Vagina (tissue), 2 donors: Measurements from ENCODE around the gene HES5. TPM values are rescaled to one million over a fixed set of nuclear protein-coding genes. Genes with fewer than 3 reads are reported as not detected.
A peak's percentile ranks its signal among the peaks of the same experiment; 100 is the strongest.
"Not testable (repeated sequence)": the region's sequence is repeated elsewhere in the genome, so short reads cannot be mapped to it uniquely, and the experiment has no call there.

Source experiments
- DNase-seq, 2 donors: peaks; one replicate each; pipeline ENCODE4 v3.0.0-alpha.2; 2017; ENCODE audit errors: extremely low spot score in 2 of 2
- H3K27ac ChIP-seq: fragments of 200-600 bp; sonication (generic); one replicate; pipeline ENCODE4 v1.5.1; 2019
- H3K27me3 ChIP-seq: fragments of 200-600 bp; sonication (generic); one replicate; pipeline ENCODE4 v1.5.1; 2019
- H3K36me3 ChIP-seq, 2 donors: fragments of 200-600 bp; sonication (generic); one replicate each; pipeline ENCODE4 v1.5.1; 2017 to 2019
- H3K4me1 ChIP-seq: fragments of 200-600 bp; sonication (generic); one replicate; pipeline ENCODE4 v1.5.1; 2019
- H3K4me3 ChIP-seq, 2 donors: fragments of 200-600 bp; sonication (generic); 1 replicate in 1 of 2; 2 replicates in 1 of 2; pipeline ENCODE4 v1.5.1; 2016 to 2019
- H3K9me3 ChIP-seq: fragments of 200-600 bp; sonication (generic); one replicate; pipeline ENCODE4 v1.5.1; 2019
- CTCF ChIP-seq, 3 experiments: fragments of 450-650 bp in 2 of 3; fragments of 200-600 bp in 1 of 3; sonication (generic) in 1 of 3; IDR thresholded peaks; one replicate each; pipeline ENCODE4 v1.5.1; 2017 to 2019; ENCODE audit warnings: antibody characterized with exemption in 3 of 3, mild to moderate bottlenecking in 2 of 3, moderate library complexity in 2 of 3
- POLR2A ChIP-seq, 2 donors: fragments of 450-650 bp; IDR thresholded peaks; one replicate each; pipeline ENCODE4 v1.6.1; 2017; ENCODE audit warnings: antibody characterized with exemption in 2 of 2, mild to moderate bottlenecking in 2 of 2, moderate library complexity in 2 of 2
- POLR2AphosphoS5 ChIP-seq, 2 donors: sonication (generic); formaldehyde crosslinking; IDR thresholded peaks; one replicate each; pipeline ENCODE4 v1.9.0; 2017; ENCODE audit warnings: antibody characterized with exemption in 2 of 2, mild to moderate bottlenecking in 2 of 2, low read depth in 1 of 2; ENCODE audit not compliant: insufficient read depth in 1 of 2
- intact Hi-C: fragments of 100-400 bp; cut with DNase I; formaldehyde crosslinking; loops from one replicate; pipeline ENCODE4 v1.15.1; 2023
- total RNA-seq: library from RNA; depleted of rRNA; stranded (reverse); fragments of >200 nt; gene quantifications from one replicate; pipeline ENCODE4 v1.2.3, GENCODE V29; 2016

The HES5 gene
- total RNA-seq = not detected

- Histone ChIP-seq H3K4me1 (peaks cover 78% of the 10 kb centered on the region), H3K27me3 (no peaks in the 10 kb centered on the region), H3K9me3 (no peaks in the 10 kb centered on the region), H3K4me3 (peak within 1 kb of the TSS; percentile 39 to 46), H3K27ac (peak within 1 kb of the TSS; percentile 27), H3K36me3 (no peaks in the 10 kb centered on the region)
- intact Hi-C loops = loop anchor here (5.0 kb wide), 1 partner anchor 118 kb away; the partner anchor contains the start of gene PEX10
- TF ChIP-seq POLR2A (IDR thresholded peaks at IDR 0.05) (no peak), CTCF (IDR thresholded peaks at IDR 0.05) (no peak), POLR2AphosphoS5 (IDR thresholded peaks at IDR 0.05; ENCODE audit: insufficient read depth in 1 of 2, low read depth in 1 of 2) (no peak)
- no peak for DNase-seq
Measured at GRCh38 chr1:2529784-2530512, at the start of gene HES5. Gene HES5, minus strand, starts transcription at chr1:2530263. Its CDS starts 99 bp downstream, at chr1:2530164.

- intact Hi-C loops = no loop called here
- Histone ChIP-seq H3K36me3 (no peaks in the 10 kb centered on the region), H3K27me3 (no peaks in the 10 kb centered on the region), H3K27ac (peak overlapping the region; percentile 56), H3K4me1 (peaks cover 9% of the 10 kb centered on the region), H3K9me3 (no peaks in the 10 kb centered on the region), H3K4me3 (no peak overlapping the region)
- no peak for DNase-seq
- TF ChIP-seq POLR2A (IDR thresholded peaks at IDR 0.05) (no peak), POLR2AphosphoS5 (IDR thresholded peaks at IDR 0.05; ENCODE audit: insufficient read depth in 1 of 2, low read depth in 1 of 2) (no peak), CTCF (IDR thresholded peaks at IDR 0.05) (no peak)
Measured at GRCh38 chr1:2578758-2579118, 48.7 kb upstream of the HES5 start.

GRCh38 chr1:2577565-2578075, 47.6 kb upstream of the HES5 start:
- H3K36me3 ChIP-seq, H3K4me1 ChIP-seq, H3K9me3 ChIP-seq, H3K27me3 ChIP-seq, intact Hi-C loops, DNase-seq: not testable (repeated sequence)
- H3K27ac ChIP-seq = peak overlapping the region; percentile 56
- H3K4me3 ChIP-seq = peak overlapping the region in 1 of 2 donors; percentile 13

- Histone ChIP-seq H3K27me3 (no peaks in the 10 kb centered on the region), H3K4me1 (peaks cover 9% of the 10 kb centered on the region), H3K4me3 (no peak overlapping the region), H3K27ac (no peak overlapping the region), H3K9me3 (no peaks in the 10 kb centered on the region), H3K36me3 (no peaks in the 10 kb centered on the region)
- TF ChIP-seq CTCF (IDR thresholded peaks at IDR 0.05) (no peak), POLR2A (IDR thresholded peaks at IDR 0.05) (no peak), POLR2AphosphoS5 (IDR thresholded peaks at IDR 0.05; ENCODE audit: insufficient read depth in 1 of 2, low read depth in 1 of 2) (no peak)
- intact Hi-C loops = no loop called here
- DNase-seq = no peak
Measured at GRCh38 chr1:2575801-2576663, 46.0 kb upstream of the HES5 start.

GRCh38 chr1:2574350-2574749, 44.3 kb upstream of the HES5 start:
- Histone ChIP-seq H3K36me3 (no peaks in the 10 kb centered on the region), H3K4me1 (peaks cover 9% of the 10 kb centered on the region), H3K4me3 (no peak overlapping the region), H3K27me3 (no peaks in the 10 kb centered on the region), H3K27ac (no peak overlapping the region), H3K9me3 (no peaks in the 10 kb centered on the region)
- intact Hi-C loops = no loop called here
- no peak for TF ChIP-seq POLR2AphosphoS5 (IDR thresholded peaks at IDR 0.05; ENCODE audit: insufficient read depth in 1 of 2, low read depth in 1 of 2)
- no peak for TF ChIP-seq CTCF (IDR thresholded peaks at IDR 0.05)
- TF ChIP-seq POLR2A (IDR thresholded peaks at IDR 0.05) = no peak
- no peak for DNase-seq
